Endothelial cell of umbilical vein (primary cell): ENCODE results near the gene PCDHA8. TPM values are rescaled to one million over a fixed set of nuclear protein-coding genes. Genes with fewer than 3 reads are reported as not detected.

Source experiments
- Bru-seq: library from RNA; stranded (reverse); fragments of 400-500 nt; gene quantifications from one replicate; lab custom pipeline; 2021; lab: Mats Ljungman, UMichigan
- BruChase-seq, 2 experiments: library from RNA; stranded (reverse); fragments of 400-500 nt; gene quantifications; one replicate each; lab custom pipeline; 2021; lab: Mats Ljungman, UMichigan
- BruUV-seq: library from RNA; stranded (reverse); fragments of 400-500 nt; replicated peaks from 2 replicates; lab custom pipeline; 2021; lab: Mats Ljungman, UMichigan
- CTCF ChIA-PET: fragments of 300-600, 350-600 bp; sonication (Branson Sonifier 250); formaldehyde crosslinking; loops from one replicate; lab custom pipeline; 2021; ENCODE audit warnings: antibody characterized with exemption, inconsistent platforms; lab: Charles Lee
- POLR2A ChIA-PET: fragments of 300-600, 350-600 bp; sonication (Branson Sonifier 250); formaldehyde crosslinking; loops from one replicate; lab custom pipeline; 2021; ENCODE audit warnings: antibody characterized with exemption, inconsistent platforms; lab: Charles Lee
- DNase-seq: peaks from one replicate; pipeline ENCODE4 v3.0.0-alpha.2; 2011; ENCODE audit warnings: low read depth, low spot score
- FAIRE-seq: peaks from 2 replicates; lab custom pipeline; 2011; peaks lifted over from hg19 to GRCh38; lab: Jason Lieb, UNC
- H2AFZ ChIP-seq: 2 replicates; pipeline ENCODE4 v1.6.0; 2012; ENCODE audit warnings: low read depth, low read length, control low read depth, inconsistent platforms
- H3K27ac ChIP-seq: 2 replicates; pipeline ENCODE4 v1.5.1; 2011; ENCODE audit warnings: low read depth, mild to moderate bottlenecking, control low read depth, low read length, moderate library complexity; ENCODE audit not compliant: insufficient read depth
- H3K27me3 ChIP-seq, 2 experiments: 2 replicates each; pipeline versions ENCODE4 v1.6.0 to v1.6.1; 2011; ENCODE audit warnings: low read length in 2 of 2, mixed read lengths in 1 of 2; ENCODE audit not compliant: control insufficient read depth in 2 of 2, insufficient read depth in 2 of 2
- H3K36me3 ChIP-seq, 2 experiments: 2 replicates in 1 of 2; 3 replicates in 1 of 2; pipeline ENCODE4 v1.5.1; 2011; ENCODE audit warnings: low read length in 2 of 2, mild to moderate bottlenecking in 1 of 2, moderate library complexity in 1 of 2; ENCODE audit not compliant: control insufficient read depth in 2 of 2, insufficient read depth in 2 of 2; ENCODE audit errors: extremely low read depth in 1 of 2
- H3K4me1 ChIP-seq: 3 replicates; pipeline ENCODE4 v1.5.1; 2011; ENCODE audit warnings: mild to moderate bottlenecking, low read length; ENCODE audit not compliant: control insufficient read depth, insufficient read depth; ENCODE audit errors: extremely low read depth
- H3K4me2 ChIP-seq: 2 replicates; pipeline ENCODE4 v1.6.1; 2011; ENCODE audit warnings: low read length, control low read depth, mixed read lengths; ENCODE audit not compliant: insufficient read depth
- H3K4me3 ChIP-seq, 3 experiments: fragments of 200-600 bp in 1 of 3; sonication (generic), shearing (Covaris generic) in 1 of 3; replicated peaks in 1 of 3; 2 replicates each; pipeline ENCODE4 v1.5.1; 2011 to 2016; ENCODE audit warnings: control low read depth in 3 of 3, low read length in 3 of 3, mild to moderate bottlenecking in 2 of 3, inconsistent platforms in 1 of 3, low read depth in 1 of 3, moderate library complexity in 1 of 3; ENCODE audit not compliant: insufficient read depth in 1 of 3
- H3K79me2 ChIP-seq: 2 replicates; pipeline ENCODE4 v1.6.0; 2012; ENCODE audit warnings: low read length, inconsistent platforms; ENCODE audit not compliant: control insufficient read depth, insufficient read depth
- H3K9ac ChIP-seq: replicated peaks from 2 replicates; pipeline ENCODE3; 2011; ENCODE audit warnings: low read length, control low read depth; ENCODE audit not compliant: insufficient read depth; ENCODE audit errors: extremely low read depth
- H3K9me1 ChIP-seq: replicated peaks from 3 replicates; pipeline ENCODE4 v1.6.0; 2011; ENCODE audit warnings: mild to moderate bottlenecking, low read length; ENCODE audit not compliant: control insufficient read depth, insufficient read depth; ENCODE audit errors: extremely low read depth
- H3K9me3 ChIP-seq: replicated peaks from 2 replicates; pipeline ENCODE4 v1.5.1; 2012; ENCODE audit warnings: low read length, inconsistent platforms; ENCODE audit not compliant: control insufficient read depth, insufficient read depth
- H4K20me1 ChIP-seq: replicated peaks from 2 replicates; pipeline ENCODE3; 2011; ENCODE audit warnings: mild to moderate bottlenecking, low read length; ENCODE audit not compliant: control insufficient read depth, insufficient read depth; ENCODE audit errors: extremely low read depth
- CTCF ChIP-seq, 2 donors: IDR thresholded peaks; 1 replicate in 1 of 2; 2 replicates in 1 of 2; pipeline ENCODE4 v1.5.1; 2011; ENCODE audit warnings: low read length in 2 of 2, mild to moderate bottlenecking in 2 of 2, moderate library complexity in 2 of 2, control low read depth in 1 of 2, inconsistent platforms in 1 of 2, low read depth in 1 of 2; ENCODE audit not compliant: insufficient read depth in 1 of 2; ENCODE audit errors: extremely low read depth in 1 of 2
- FOS ChIP-seq: IDR thresholded peaks from 2 replicates; pipeline ENCODE4 v1.6.1; 2011; ENCODE audit warnings: mild to moderate bottlenecking, low read length, moderate library complexity, borderline replicate concordance; ENCODE audit not compliant: insufficient read depth
- dilution Hi-C: fragments of 300-500 bp; cut with MboI; formaldehyde crosslinking; loops from one replicate; pipeline ENCODE4 v1.15.0; 2019; ENCODE audit warnings: low sequenced_read_pairs; ENCODE audit not compliant: extremely low pct_ligation_motif_present
- intact Hi-C: fragments of 100-400 bp; cut with micrococcal nuclease; formaldehyde crosslinking; loops from one replicate; pipeline ENCODE4 v1.10.0; 2022
- long read RNA-seq: library from polyadenylated mRNA; stranded (forward); transcript quantifications from one replicate; pipeline ENCODE4 v2.0.0, GENCODE V29; 2021
- polyA minus RNA-seq, 3 experiments: library from RNA; depleted of rRNA, polyadenylated mRNA; stranded (reverse); fragments of >200 nt; gene quantifications; 1 replicate in 1 of 3; 2 replicates in 2 of 3; pipeline ENCODE4 v1.2.3, GENCODE V29; 2011
- polyA plus RNA-seq, 4 experiments: library from polyadenylated mRNA; depleted of rRNA in 3 of 4; stranded (reverse) in 3 of 4; unstranded in 1 of 4; fragments of >200 nt; gene quantifications; 2 replicates each; pipeline versions ENCODE4 v1.2.1 to v1.2.3, GENCODE V29; 2011 to 2012; ENCODE audit warnings: missing spikeins in 1 of 4
- total RNA-seq: library from RNA; stranded (reverse); gene quantifications from 2 replicates; pipeline ENCODE4 v1.2.3, GENCODE V29; 2021

The PCDHA8 gene
- total RNA-seq (not detected in 2 replicates), polyA plus RNA-seq (not detected in 2 replicates), polyA minus RNA-seq (0.12 and 0.53 TPM in 2 replicates), Bru-seq, nascent RNA (not detected), BruChase-seq, experiment 1, labeled RNA remaining after a 6-hour chase (not detected), BruChase-seq, experiment 2, labeled RNA remaining after a 2-hour chase (percentile 16 among the genes with signal in this experiment)
- not detected in 2 replicates for polyA plus RNA-seq (2011; cell fraction: cytosol; rRNA removed)
- 0.03 TPM in 1 of 2 replicates, not detected in the other for polyA plus RNA-seq (2011; cell fraction: nucleus; rRNA removed)
- polyA plus RNA-seq (2012): not detected in 2 replicates
- polyA minus RNA-seq (2011; cell fraction: cytosol; rRNA and poly(A)+ RNA removed): not detected
- 0.72 and 1.1 TPM in 2 replicates for polyA minus RNA-seq (2011; cell fraction: nucleus; rRNA and poly(A)+ RNA removed)
- long read RNA-seq: 0 reads

GRCh38 chr5:140840978-140841962, at the start of gene PCDHA8:
Gene PCDHA8 (plus strand): TSS chr5:140841187. CDS start chr5:140841322, 135 bp downstream.
- Histone ChIP-seq H3K27me3 (no peaks in the 10 kb centered on the region), H2AFZ (no peak within 1 kb of the TSS), H3K9me3 (no peaks in the 10 kb centered on the region), H3K4me2 (no peak within 1 kb of the TSS), H3K27ac (no peak within 1 kb of the TSS), H3K36me3 (no peaks in the 10 kb centered on the region), H3K4me1 (no peaks in the 10 kb centered on the region), H4K20me1 (no peaks in the 10 kb centered on the region), H3K9me1 (no peaks in the 10 kb centered on the region), H3K4me3 (no peak within 1 kb of the TSS), H3K79me2 (no peaks in the 10 kb centered on the region), H3K9ac (no peak within 1 kb of the TSS)
- dilution Hi-C loops (no loop called here), intact Hi-C loops (loop anchor here (2.0 kb wide), 1 partner anchor 200 kb away; no protein-coding TSS in a partner anchor)
- BruUV-seq: no TSS peak
- DNase-seq (no peak), FAIRE-seq (no peak)
- ChIA-PET CTCF (interaction anchor here (0.7 to 1.1 kb wide), 3 partner anchors 28 to 726 kb away, joined by 3 to 9 read pairs (median 3); partner anchors contain the start of gene PCDHA11), POLR2A (no interaction called here)
- TF ChIP-seq CTCF (IDR thresholded peaks at IDR 0.05; ENCODE audit: extremely low read depth in 1 of 2, insufficient read depth in 1 of 2, low read depth in 1 of 2, low read length in 2 of 2) (peak; percentile 22 to 29), FOS (no peak)
